AG09309 (cell line): ENCODE data around the gene CDC14B.
A peak's percentile ranks its signal among the peaks of the same experiment; 100 is the strongest.

Experiments
- DNase-seq: peaks from one replicate; pipeline ENCODE4 v3.0.0-alpha.2; 2010; ENCODE audit warnings: low read depth
- H3K4me3 ChIP-seq: 2 replicates; pipeline ENCODE4 v1.5.1; 2011; ENCODE audit warnings: mild to moderate bottlenecking, low read depth, low read length, moderate library complexity; ENCODE audit not compliant: control insufficient read depth
- TF ChIP-seq, protein P1 (sequence below): IDR thresholded peaks from 2 replicates; pipeline ENCODE4 v1.5.1; 2011; ENCODE audit warnings: mild to moderate bottlenecking, low read depth, low read length, inconsistent platforms; ENCODE audit not compliant: insufficient read depth, control insufficient read depth; ENCODE audit errors: missing control alignments

The CDC14B gene

GRCh38 chr9:96462541-96462940, 157.1 kb downstream of the CDC14B start:
- no peak overlapping the region for H3K4me3 ChIP-seq
- TF ChIP-seq, protein P1, sequence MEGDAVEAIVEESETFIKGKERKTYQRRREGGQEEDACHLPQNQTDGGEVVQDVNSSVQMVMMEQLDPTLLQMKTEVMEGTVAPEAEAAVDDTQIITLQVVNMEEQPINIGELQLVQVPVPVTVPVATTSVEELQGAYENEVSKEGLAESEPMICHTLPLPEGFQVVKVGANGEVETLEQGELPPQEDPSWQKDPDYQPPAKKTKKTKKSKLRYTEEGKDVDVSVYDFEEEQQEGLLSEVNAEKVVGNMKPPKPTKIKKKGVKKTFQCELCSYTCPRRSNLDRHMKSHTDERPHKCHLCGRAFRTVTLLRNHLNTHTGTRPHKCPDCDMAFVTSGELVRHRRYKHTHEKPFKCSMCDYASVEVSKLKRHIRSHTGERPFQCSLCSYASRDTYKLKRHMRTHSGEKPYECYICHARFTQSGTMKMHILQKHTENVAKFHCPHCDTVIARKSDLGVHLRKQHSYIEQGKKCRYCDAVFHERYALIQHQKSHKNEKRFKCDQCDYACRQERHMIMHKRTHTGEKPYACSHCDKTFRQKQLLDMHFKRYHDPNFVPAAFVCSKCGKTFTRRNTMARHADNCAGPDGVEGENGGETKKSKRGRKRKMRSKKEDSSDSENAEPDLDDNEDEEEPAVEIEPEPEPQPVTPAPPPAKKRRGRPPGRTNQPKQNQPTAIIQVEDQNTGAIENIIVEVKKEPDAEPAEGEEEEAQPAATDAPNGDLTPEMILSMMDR, result no peak
- DNase-seq, result no peak

GRCh38 chr9:96461336-96461735, 158.3 kb downstream of the CDC14B start:
- TF ChIP-seq, protein P1, result no peak
- no peak for DNase-seq
- no peak overlapping the region for H3K4me3 ChIP-seq

DNA sequence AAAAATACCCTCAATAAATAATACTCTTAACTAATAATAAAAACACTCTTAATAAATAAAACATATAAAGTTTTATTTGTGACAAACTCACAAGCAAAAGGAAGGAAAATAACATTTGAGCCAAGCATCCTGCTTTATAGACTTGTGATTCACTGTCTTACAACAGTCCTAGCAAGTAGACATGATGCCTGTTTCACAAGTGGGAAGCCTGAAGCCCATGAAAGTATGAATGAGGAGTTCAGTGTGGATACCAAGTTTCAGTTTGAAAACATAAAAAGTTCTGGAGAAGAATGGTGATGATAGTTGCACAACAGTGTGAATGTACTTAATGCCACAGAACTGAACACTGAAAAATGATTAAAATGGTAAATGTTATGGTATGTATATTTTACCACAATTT, 158.8 kb downstream of the CDC14B start:
- H3K4me3 ChIP-seq, result no peak overlapping the region
- TF ChIP-seq, protein P1, result no peak
- peak; percentile 81 for DNase-seq

- DNase-seq, result peak; percentile 43
- TF ChIP-seq, protein P1, result no peak
- H3K4me3 ChIP-seq, result no peak overlapping the region
Observed at GRCh38 chr9:96460470-96460869, 159.2 kb downstream of the CDC14B start.

GRCh38 chr9:96459268-96460007, 160.2 kb downstream of the CDC14B start:
- TF ChIP-seq, protein P1, result no peak
- no peak for DNase-seq

DNA sequence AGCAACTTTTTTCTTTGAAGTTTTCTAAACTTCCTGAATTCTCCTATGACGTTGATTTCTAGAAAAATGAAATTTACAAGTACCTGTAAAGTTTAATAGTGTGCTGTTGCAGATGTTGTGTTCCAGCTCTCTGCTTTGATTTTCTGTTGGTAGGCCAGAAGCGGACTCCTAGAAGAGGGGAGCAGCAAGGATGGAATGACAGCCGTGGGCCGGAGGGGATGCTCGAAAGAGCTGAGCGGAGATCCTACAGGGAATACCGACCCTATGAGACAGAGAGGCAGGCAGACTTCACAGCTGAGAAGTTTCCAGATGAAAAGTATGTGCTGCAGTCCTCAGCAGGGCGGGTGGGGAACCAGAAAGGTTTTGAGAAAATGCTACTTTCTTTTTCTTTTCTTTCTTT, 161.4 kb downstream of the CDC14B start:
- no peak overlapping the region for H3K4me3 ChIP-seq
- DNase-seq, result no peak
- TF ChIP-seq, protein P1, result no peak

More at GRCh38 chr9:96459268-96460007, 160.2 kb downstream of the CDC14B start:
- H3K4me3 ChIP-seq, result no peak overlapping the region
